ENCODE data around the gene ACP7.
A peak's percentile ranks its signal among the peaks of the same experiment; 100 is the strongest.
"Not testable (repeated sequence)": the region's sequence is repeated elsewhere in the genome, so short reads cannot be mapped to it uniquely, and the experiment has no call there.

ACP7 gene

GRCh38 chr19:39110263-39110967, 26.2 kb downstream of the ACP7 start:
- DNase-seq: peak; percentile 87

GRCh38 chr19:39111593-39112199, 27.5 kb downstream of the ACP7 start:
- no peak for DNase-seq

DNA sequence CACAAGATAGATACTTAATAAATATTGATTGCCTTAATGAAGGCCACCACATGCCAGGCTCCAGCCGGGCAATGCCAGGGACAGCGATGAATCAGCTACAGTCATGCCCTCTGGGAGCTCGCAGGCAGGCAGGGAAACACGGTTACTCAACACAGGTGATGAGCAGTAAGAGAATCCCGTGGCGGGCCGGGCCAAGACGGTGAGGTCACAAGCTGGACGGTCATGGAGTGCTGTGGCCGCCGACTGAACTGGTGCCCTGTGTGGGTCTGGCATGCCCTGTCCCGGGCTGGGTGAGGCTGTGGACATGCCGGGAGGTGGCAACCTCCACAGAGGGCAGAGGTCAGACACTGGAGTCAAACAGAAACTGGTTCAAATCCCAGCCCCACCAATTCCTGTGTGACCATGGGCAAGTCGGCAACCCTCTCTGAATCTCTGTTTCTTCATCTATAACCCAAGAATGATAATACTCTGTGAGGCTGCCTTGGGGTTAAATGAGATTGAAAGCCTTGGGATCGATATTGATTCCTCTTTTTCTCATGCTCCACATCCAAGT, 28.2 kb downstream of the ACP7 start:
- DNase-seq: no peak

GRCh38 chr19:39113199-39113598, 29.0 kb downstream of the ACP7 start:
- no peak for DNase-seq

GRCh38 chr19:39115105-39115847, 31.1 kb downstream of the ACP7 start:
- no peak for DNase-seq

DNA sequence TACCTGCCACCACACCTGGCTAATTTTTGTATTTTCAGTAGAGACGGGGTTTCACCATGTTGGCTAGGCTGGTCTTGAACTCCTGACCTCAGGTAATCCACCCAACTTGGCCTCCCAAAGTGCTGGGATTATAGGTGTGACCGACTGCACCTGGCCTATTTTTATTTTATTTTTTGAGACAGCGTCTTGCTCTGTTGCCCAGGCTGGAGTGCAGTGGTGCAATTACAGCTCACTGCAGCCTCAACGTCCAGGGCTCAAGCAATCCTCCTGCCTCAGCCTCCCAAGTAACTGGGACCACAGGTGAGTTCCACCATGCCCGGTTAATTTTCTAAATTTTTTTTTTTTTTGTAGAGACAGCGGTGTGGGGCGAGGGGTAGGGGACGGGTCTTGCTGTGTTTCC, 32.9 kb downstream of the ACP7 start:
- not testable (repeated sequence) for DNase-seq

- no peak for DNase-seq
Measured at GRCh38 chr19:39119830-39120229, 35.7 kb downstream of the ACP7 start.

DNA sequence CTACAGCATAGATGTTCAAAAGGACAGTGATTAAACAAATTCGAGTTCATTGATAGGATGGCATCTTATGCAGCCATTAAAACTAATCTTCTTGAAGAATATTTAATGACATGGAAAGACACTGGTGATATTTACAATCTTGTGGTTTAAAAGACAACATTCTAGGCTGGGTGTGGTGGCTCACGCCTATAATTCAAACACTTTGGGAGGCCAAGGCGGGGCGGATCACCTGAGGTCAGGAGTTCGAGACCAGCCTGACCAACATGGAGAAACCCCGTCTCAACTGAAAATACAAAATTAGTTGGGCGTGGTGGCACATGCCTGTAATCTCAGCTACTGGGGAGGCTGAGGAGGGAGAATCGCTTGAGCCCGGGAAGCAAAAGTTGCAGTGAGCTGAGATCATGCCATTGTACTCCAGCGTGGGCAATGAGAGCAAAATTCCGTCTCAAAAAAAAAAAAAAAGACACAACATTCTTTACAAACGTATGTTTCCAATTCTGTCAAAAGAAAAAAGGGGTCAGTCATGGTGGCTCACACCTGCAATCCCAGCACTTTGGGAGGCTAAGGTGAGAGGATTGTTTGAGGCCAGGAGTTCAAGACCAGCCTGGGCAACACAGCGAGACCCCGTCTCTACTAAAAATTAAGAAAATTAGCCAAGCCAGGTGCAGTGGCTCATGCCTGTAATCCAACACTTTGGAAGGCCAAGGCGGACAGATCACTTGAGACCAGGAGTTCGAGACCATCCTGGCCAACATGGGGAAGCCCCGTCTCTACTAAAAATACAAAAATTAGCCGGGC, 39.0 kb downstream of the ACP7 start:
- DNase-seq: no peak

DNA sequence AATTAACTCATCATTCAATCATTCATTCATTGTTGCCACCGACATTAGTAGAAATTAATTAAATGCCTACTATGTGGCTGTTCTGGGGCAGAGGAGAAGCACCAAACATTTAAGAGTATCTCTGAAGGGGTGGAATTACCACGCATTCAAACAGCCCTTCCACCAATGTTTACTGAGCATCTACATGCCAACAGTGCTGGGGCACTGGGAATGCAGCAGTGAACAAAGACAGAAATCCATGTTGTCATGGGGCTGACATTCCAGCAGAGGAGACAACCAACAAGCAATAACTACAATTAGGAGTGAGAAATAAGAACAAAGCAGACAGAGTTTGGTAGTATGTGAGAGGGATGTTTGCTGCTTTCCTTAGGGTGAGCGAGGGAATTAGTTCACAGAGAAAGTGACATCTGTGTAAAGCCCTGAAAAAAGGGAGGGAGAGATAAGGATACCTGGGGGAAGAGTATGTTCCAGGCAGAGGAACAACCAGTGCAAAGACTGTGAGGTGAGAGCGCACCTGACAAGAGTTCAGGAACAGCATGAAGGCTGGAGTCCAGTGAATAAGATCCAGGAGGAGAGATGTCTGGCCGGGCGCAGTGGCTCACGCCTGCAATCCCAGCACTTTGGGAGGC, 40.1 kb downstream of the ACP7 start:
- no peak for DNase-seq

- DNase-seq: no peak
Measured at GRCh38 chr19:39125199-39125553, 41.0 kb downstream of the ACP7 start.

DNA sequence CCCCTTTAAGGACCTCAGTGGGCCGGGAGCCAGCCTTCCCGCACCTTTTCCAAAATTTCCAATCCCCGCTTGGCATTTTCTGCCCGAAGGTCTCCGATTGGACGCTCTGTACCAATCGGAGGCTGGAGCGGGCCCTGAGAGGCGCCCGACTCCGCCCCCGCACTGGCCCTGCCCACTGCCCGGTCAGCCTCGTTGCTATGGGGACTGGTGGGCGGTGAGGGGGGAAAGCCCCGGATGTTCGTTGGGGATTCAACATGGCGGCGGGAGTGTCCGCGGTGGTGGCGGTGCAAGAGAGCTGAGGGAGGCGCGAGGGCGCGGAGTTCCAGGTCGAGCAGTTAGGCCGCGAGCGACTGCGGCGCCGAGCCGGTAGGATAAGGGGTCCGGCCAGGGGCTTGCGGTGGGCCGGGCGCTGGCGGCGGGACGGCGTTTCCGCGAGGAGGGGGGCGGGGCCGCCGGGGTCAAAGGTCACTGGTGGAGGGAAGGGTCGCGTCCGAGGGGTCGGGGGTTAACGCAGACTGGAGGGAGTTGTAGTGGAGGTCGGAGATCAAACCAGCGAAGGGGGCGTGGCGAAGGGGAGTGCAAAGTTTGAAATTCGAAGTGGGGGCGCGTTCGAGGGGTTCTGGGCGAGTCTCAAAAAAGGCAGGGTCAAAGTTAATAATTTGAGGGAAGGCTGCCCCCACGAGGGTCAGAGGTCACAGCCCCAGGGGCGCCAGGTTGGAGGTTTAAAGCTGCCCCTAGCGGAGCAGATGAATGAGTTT, 41.6 kb downstream of the ACP7 start, which contains the start of gene PAK4:
PAK4 (plus strand) TSS at position 233 of the 758 bp plus-strand sequence. CDS start 43,768 bp downstream, outside the sequence.
- DNase-seq: peak; percentile 99

- no peak for DNase-seq
Measured at GRCh38 chr19:39126312-39127187, 42.4 kb downstream of the ACP7 start.

DNA sequence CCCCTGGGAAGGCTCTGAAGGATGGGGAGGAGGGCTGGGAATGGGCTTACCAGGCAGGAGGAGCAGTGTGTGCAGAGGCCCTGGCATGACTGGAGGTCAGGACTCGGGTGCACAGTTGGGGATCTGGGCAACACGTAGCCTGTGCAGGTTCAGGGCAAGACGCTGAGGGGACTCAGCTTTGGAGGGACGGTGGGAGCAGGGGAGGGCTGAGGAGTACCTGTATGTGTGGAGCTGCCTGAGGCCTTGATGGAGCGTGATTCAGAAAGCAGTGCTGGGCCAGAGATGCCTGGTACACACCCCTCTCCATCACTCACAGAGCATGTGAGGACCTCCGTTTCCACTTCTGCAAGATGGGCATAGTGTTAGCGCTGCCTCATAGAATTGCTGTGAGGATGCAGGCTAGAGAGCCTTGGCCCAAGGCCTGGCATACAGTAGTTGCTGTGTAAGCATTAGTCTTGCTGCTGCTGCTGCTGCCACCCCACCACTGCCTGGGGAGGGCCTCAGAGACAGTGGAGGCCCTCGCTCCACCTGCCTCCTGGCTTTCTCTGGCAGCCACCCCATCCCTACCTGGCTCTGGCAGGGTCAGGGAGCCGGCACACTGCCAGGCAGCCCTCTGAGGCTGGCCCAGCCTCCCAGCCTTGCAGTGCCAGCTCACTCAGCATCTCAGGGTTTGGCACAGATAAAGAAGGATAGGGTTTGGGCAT, 43.8 kb downstream of the ACP7 start:
- DNase-seq: no peak

- DNase-seq: no peak
Measured at GRCh38 chr19:39128516-39129079, 44.4 kb downstream of the ACP7 start.

DNA sequence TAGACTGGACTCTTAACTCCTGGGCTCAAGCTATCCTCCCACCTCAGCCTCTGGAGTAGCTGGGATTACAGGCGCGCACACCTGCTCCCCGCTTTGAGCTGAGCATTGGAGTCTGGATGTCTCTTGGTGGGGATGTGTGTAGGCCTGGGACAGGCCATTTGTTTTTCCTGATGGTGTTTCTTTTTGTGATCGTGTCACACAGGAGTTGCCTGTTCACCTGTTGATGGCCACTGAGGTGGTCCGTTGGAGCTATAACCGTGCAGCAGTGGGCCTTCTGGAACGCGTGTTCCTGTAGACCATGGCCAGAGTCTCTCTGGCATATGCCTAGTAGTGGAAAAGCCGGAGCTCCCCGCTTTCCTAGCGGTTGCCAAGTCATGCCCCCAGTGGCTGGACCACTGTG, 44.9 kb downstream of the ACP7 start:
- DNase-seq: no peak

GRCh38 chr19:39130337-39131254, 46.4 kb downstream of the ACP7 start:
- DNase-seq: no peak

DNA sequence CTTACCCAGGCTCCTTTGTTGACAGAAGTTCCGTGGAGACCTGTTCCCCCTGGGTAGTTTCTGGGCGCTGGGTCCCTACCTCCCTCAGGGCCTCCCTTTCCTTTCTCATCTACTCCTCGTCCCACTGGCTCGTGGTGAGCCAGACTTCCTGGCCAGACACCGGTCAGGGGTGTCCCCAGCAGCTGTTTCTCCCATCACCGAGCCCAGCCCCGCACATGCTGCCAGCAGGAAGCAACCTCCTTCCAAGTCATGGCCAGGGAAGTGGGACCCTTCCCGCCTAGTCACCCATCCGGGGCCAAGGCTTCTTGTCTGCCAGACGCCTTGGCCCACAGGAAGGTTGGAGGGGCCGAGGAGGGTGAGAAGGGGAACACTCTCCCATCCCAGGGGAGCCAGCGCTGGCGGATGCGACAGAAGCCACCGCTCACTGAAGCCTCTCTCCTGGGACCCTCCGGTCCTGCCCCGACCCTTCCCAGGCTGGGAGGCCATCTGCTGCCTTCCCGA, 47.1 kb downstream of the ACP7 start:
- DNase-seq: no peak

DNA sequence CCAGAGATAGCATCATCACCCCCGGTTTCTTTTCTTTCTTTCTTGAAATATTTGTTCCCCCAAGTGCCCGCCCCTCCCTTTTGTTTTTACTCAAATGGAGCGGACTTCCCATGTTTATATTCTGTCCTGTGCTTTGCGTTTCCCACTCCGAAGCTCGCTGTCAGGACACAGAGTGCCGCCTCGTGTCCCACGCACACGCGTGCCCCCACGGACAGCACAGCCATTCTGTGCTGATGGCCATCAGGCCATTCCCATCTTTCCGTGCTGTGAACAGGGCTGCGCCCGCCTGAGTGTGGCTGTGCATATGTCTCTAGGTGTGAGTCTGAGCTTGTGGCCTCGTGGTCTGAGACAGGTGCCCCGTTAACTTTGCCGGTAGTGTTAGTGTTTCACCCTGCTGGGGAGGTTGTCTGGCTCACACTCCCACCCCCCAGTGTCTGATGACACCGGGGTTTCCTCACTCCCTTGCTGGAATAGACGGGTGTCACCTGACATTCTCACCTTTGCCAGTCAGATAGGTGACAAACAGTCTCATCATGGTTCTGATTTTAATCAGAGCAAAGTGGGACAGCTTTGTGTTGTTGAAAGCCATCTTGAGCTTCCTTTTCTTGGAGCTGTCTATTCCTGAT, 48.3 kb downstream of the ACP7 start:
- DNase-seq: no peak

Measured in activated CD8-positive, alpha-beta memory T cell treated with anti-CD3 and anti-CD28 coated beads for 24 hours (primary cell).